Epithelial cell of prostate (primary cell): Measurements from ENCODE around the gene GLIPR1.
"Not testable (repeated sequence)": the region's sequence is repeated elsewhere in the genome, so short reads cannot be mapped to it uniquely, and the experiment has no call there.

Experiments used
- DNase-seq: peaks from one replicate; pipeline ENCODE4 v3.0.0-alpha.2; 2011; ENCODE audit warnings: low read depth, low spot score
- H3K27ac ChIP-seq: fragments of 450-650 bp; 2 replicates; pipeline ENCODE4 v1.5.1; 2017; ENCODE audit warnings: mild to moderate bottlenecking

Gene GLIPR1

GRCh38 chr12:75508159-75508558 lies 27.6 kb downstream of the GLIPR1 start:
- H3K27ac ChIP-seq: no peak overlapping the region
- no peak for DNase-seq

- DNase-seq: peak; percentile 10
- peak overlapping the region; percentile 60 for H3K27ac ChIP-seq
Measured at GRCh38 chr12:75509621-75510020, 29.1 kb downstream of the GLIPR1 start.

GRCh38 chr12:75511116-75512048 lies 30.8 kb downstream of the GLIPR1 start, which contains the start of gene KRR1:
TSS of gene KRR1 (minus strand) at chr12:75511609. CDS start at chr12:75511597, 12 bp downstream.
- peak within 1 kb of the TSS; percentile 60 for H3K27ac ChIP-seq
- DNase-seq: peak; percentile 89

- DNase-seq, H3K27ac ChIP-seq: not testable (repeated sequence)
Measured at GRCh38 chr12:75521224-75521623, 40.7 kb downstream of the GLIPR1 start.

- DNase-seq, H3K27ac ChIP-seq: not testable (repeated sequence)
Measured at GRCh38 chr12:75522124-75522523, 41.6 kb downstream of the GLIPR1 start.

GRCh38 chr12:75525263-75525662 lies 44.7 kb downstream of the GLIPR1 start:
- no peak overlapping the region for H3K27ac ChIP-seq
- DNase-seq: no peak

- DNase-seq: no peak
- no peak overlapping the region for H3K27ac ChIP-seq
Measured at GRCh38 chr12:75526655-75527511, 46.3 kb downstream of the GLIPR1 start.

GRCh38 chr12:75528272-75528671 lies 47.7 kb downstream of the GLIPR1 start:
- no peak for DNase-seq
- no peak overlapping the region for H3K27ac ChIP-seq

- H3K27ac ChIP-seq: no peak overlapping the region
- DNase-seq: no peak
Measured at GRCh38 chr12:75528692-75529091, 48.1 kb downstream of the GLIPR1 start.

GRCh38 chr12:75529316-75529715 lies 48.8 kb downstream of the GLIPR1 start:
- H3K27ac ChIP-seq: no peak overlapping the region
- no peak for DNase-seq

GRCh38 chr12:75529826-75530225 lies 49.3 kb downstream of the GLIPR1 start:
- no peak overlapping the region for H3K27ac ChIP-seq
- no peak for DNase-seq

GRCh38 chr12:75533239-75533638 lies 52.7 kb downstream of the GLIPR1 start:
- no peak overlapping the region for H3K27ac ChIP-seq
- no peak for DNase-seq

- no peak overlapping the region for H3K27ac ChIP-seq
- DNase-seq: no peak
Measured at GRCh38 chr12:75539889-75540288, 59.3 kb downstream of the GLIPR1 start.

GRCh38 chr12:75542942-75543341 lies 62.4 kb downstream of the GLIPR1 start:
- H3K27ac ChIP-seq: no peak overlapping the region
- DNase-seq: no peak

GRCh38 chr12:75543529-75543928 lies 63.0 kb downstream of the GLIPR1 start:
- H3K27ac ChIP-seq: no peak overlapping the region
- DNase-seq: no peak

- no peak overlapping the region for H3K27ac ChIP-seq
- no peak for DNase-seq
Measured at GRCh38 chr12:75545636-75546035, 65.1 kb downstream of the GLIPR1 start.

GRCh38 chr12:75548879-75549278 lies 68.3 kb downstream of the GLIPR1 start:
- DNase-seq: no peak
- no peak overlapping the region for H3K27ac ChIP-seq

- no peak for DNase-seq
- no peak overlapping the region for H3K27ac ChIP-seq
Measured at GRCh38 chr12:75549989-75550388, 69.4 kb downstream of the GLIPR1 start.

GRCh38 chr12:75550401-75551240 lies 70.1 kb downstream of the GLIPR1 start:
- no peak overlapping the region for H3K27ac ChIP-seq
- DNase-seq: no peak

GRCh38 chr12:75551477-75551876 lies 70.9 kb downstream of the GLIPR1 start:
- no peak overlapping the region for H3K27ac ChIP-seq
- DNase-seq: no peak
